ENCODE results near the gene LCN12.

Gene LCN12

GRCh38 chr9:136921307-136921706 is 30.8 kb upstream of the LCN12 start:
- no peaks in the 10 kb centered on the region for H3K9me3 ChIP-seq (ENCODE audit: insufficient read depth, low read length)
- TF ChIP-seq YY1 (IDR thresholded peaks at IDR 0.05; ENCODE audit: insufficient read depth, insufficient read length) (no peak), ZNF274 (IDR thresholded peaks at IDR 0.05; ENCODE audit: low read depth, low read length) (no peak), SUZ12 (IDR thresholded peaks at IDR 0.05; ENCODE audit: extremely low read depth, insufficient read depth, insufficient read length) (no peak)
- DNase-seq (ENCODE audit: low read depth, low spot score), result no peak
- no peak overlapping the region for H3K4me3 ChIP-seq (ENCODE audit: insufficient read length, low read depth)
- H3K4me1 ChIP-seq (ENCODE audit: insufficient read depth, insufficient read length), result peaks cover 5% of the 10 kb centered on the region
- H3K9ac ChIP-seq (ENCODE audit: insufficient read length, low read depth), result no peak overlapping the region
- peaks cover 81% of the 10 kb centered on the region for H3K36me3 ChIP-seq (ENCODE audit: insufficient read depth, insufficient read length, low read length)
- H3K27me3 ChIP-seq (ENCODE audit: insufficient read depth, insufficient read length), result no peaks in the 10 kb centered on the region

- no peak for DNase-seq (ENCODE audit: low read depth, low spot score)
- H3K9ac ChIP-seq (ENCODE audit: insufficient read length, low read depth), result no peak overlapping the region
- peaks cover 81% of the 10 kb centered on the region for H3K36me3 ChIP-seq (ENCODE audit: insufficient read depth, insufficient read length, low read length)
These were observed 30.4 kb upstream of the LCN12 start for GRCh38 chr9:136921718-136922117.

GRCh38 chr9:136922540-136922939 is 29.5 kb upstream of the LCN12 start:
- no peak overlapping the region for H3K9ac ChIP-seq (ENCODE audit: insufficient read length, low read depth)
- TF ChIP-seq SUZ12 (IDR thresholded peaks at IDR 0.05; ENCODE audit: extremely low read depth, insufficient read depth, insufficient read length) (no peak), YY1 (IDR thresholded peaks at IDR 0.05; ENCODE audit: insufficient read depth, insufficient read length) (no peak), ZNF274 (IDR thresholded peaks at IDR 0.05; ENCODE audit: low read depth, low read length) (no peak)
- no peak overlapping the region for H3K4me3 ChIP-seq (ENCODE audit: insufficient read length, low read depth)
- peaks cover 81% of the 10 kb centered on the region for H3K36me3 ChIP-seq (ENCODE audit: insufficient read depth, insufficient read length, low read length)
- H3K27me3 ChIP-seq (ENCODE audit: insufficient read depth, insufficient read length), result no peaks in the 10 kb centered on the region
- no peak for DNase-seq (ENCODE audit: low read depth, low spot score)
- H3K9me3 ChIP-seq (ENCODE audit: insufficient read depth, low read length), result no peaks in the 10 kb centered on the region
- H3K4me1 ChIP-seq (ENCODE audit: insufficient read depth, insufficient read length), result peaks cover 5% of the 10 kb centered on the region

More at GRCh38 chr9:136921718-136922117, 30.4 kb upstream of the LCN12 start:
- no peaks in the 10 kb centered on the region for H3K27me3 ChIP-seq (ENCODE audit: insufficient read depth, insufficient read length)
- no peaks in the 10 kb centered on the region for H3K9me3 ChIP-seq (ENCODE audit: insufficient read depth, low read length)
- TF ChIP-seq YY1 (IDR thresholded peaks at IDR 0.05; ENCODE audit: insufficient read depth, insufficient read length) (no peak), SUZ12 (IDR thresholded peaks at IDR 0.05; ENCODE audit: extremely low read depth, insufficient read depth, insufficient read length) (no peak), ZNF274 (IDR thresholded peaks at IDR 0.05; ENCODE audit: low read depth, low read length) (no peak)
- peaks cover 5% of the 10 kb centered on the region for H3K4me1 ChIP-seq (ENCODE audit: insufficient read depth, insufficient read length)
- no peak overlapping the region for H3K4me3 ChIP-seq (ENCODE audit: insufficient read length, low read depth)

- H3K4me1 ChIP-seq (ENCODE audit: insufficient read depth, insufficient read length), result peaks cover 5% of the 10 kb centered on the region
- no peaks in the 10 kb centered on the region for H3K9me3 ChIP-seq (ENCODE audit: insufficient read depth, low read length)
- no peak overlapping the region for H3K9ac ChIP-seq (ENCODE audit: insufficient read length, low read depth)
- no peak for TF ChIP-seq YY1 (IDR thresholded peaks at IDR 0.05; ENCODE audit: insufficient read depth, insufficient read length)
- TF ChIP-seq SUZ12 (IDR thresholded peaks at IDR 0.05; ENCODE audit: extremely low read depth, insufficient read depth, insufficient read length), result no peak
- no peak for TF ChIP-seq ZNF274 (IDR thresholded peaks at IDR 0.05; ENCODE audit: low read depth, low read length)
- no peak for DNase-seq (ENCODE audit: low read depth, low spot score)
- no peaks in the 10 kb centered on the region for H3K27me3 ChIP-seq (ENCODE audit: insufficient read depth, insufficient read length)
- no peak overlapping the region for H3K4me3 ChIP-seq (ENCODE audit: insufficient read length, low read depth)
- peaks cover 89% of the 10 kb centered on the region for H3K36me3 ChIP-seq (ENCODE audit: insufficient read depth, insufficient read length, low read length)
These were observed 28.2 kb upstream of the LCN12 start for GRCh38 chr9:136923881-136924280.

- H3K27me3 ChIP-seq (ENCODE audit: insufficient read depth, insufficient read length), result no peaks in the 10 kb centered on the region
- no peak overlapping the region for H3K4me3 ChIP-seq (ENCODE audit: insufficient read length, low read depth)
- DNase-seq (ENCODE audit: low read depth, low spot score), result no peak
- no peak overlapping the region for H3K9ac ChIP-seq (ENCODE audit: insufficient read length, low read depth)
- H3K4me1 ChIP-seq (ENCODE audit: insufficient read depth, insufficient read length), result peaks cover 5% of the 10 kb centered on the region
- H3K36me3 ChIP-seq (ENCODE audit: insufficient read depth, insufficient read length, low read length), result peaks cover 91% of the 10 kb centered on the region
- TF ChIP-seq YY1 (IDR thresholded peaks at IDR 0.05; ENCODE audit: insufficient read depth, insufficient read length) (no peak), ZNF274 (IDR thresholded peaks at IDR 0.05; ENCODE audit: low read depth, low read length) (no peak), SUZ12 (IDR thresholded peaks at IDR 0.05; ENCODE audit: extremely low read depth, insufficient read depth, insufficient read length) (no peak)
- no peaks in the 10 kb centered on the region for H3K9me3 ChIP-seq (ENCODE audit: insufficient read depth, low read length)
These were observed 26.5 kb upstream of the LCN12 start for GRCh38 chr9:136925414-136926153.

GRCh38 chr9:136926154-136926704 is 25.8 kb upstream of the LCN12 start:
- no peak overlapping the region for H3K4me3 ChIP-seq (ENCODE audit: insufficient read length, low read depth)

GRCh38 chr9:136926749-136927148 is 25.3 kb upstream of the LCN12 start:
- H3K27me3 ChIP-seq (ENCODE audit: insufficient read depth, insufficient read length), result no peaks in the 10 kb centered on the region
- peaks cover 6% of the 10 kb centered on the region; the same call in 1 of the 2 replicates for H3K9me3 ChIP-seq (ENCODE audit: insufficient read depth, low read length)
- H3K4me1 ChIP-seq (ENCODE audit: insufficient read depth, insufficient read length), result no peaks in the 10 kb centered on the region
- no peak overlapping the region for H3K4me3 ChIP-seq (ENCODE audit: insufficient read length, low read depth)
- no peak overlapping the region for H3K9ac ChIP-seq (ENCODE audit: insufficient read length, low read depth)
- H3K36me3 ChIP-seq (ENCODE audit: insufficient read depth, insufficient read length, low read length), result peaks cover 85% of the 10 kb centered on the region
- DNase-seq (ENCODE audit: low read depth, low spot score), result no peak
- no peak for TF ChIP-seq YY1 (IDR thresholded peaks at IDR 0.05; ENCODE audit: insufficient read depth, insufficient read length)
- TF ChIP-seq SUZ12 (IDR thresholded peaks at IDR 0.05; ENCODE audit: extremely low read depth, insufficient read depth, insufficient read length), result no peak
- no peak for TF ChIP-seq ZNF274 (IDR thresholded peaks at IDR 0.05; ENCODE audit: low read depth, low read length)

More at GRCh38 chr9:136926154-136926704, 25.8 kb upstream of the LCN12 start:
- DNase-seq (ENCODE audit: low read depth, low spot score), result no peak
- peaks cover 90% of the 10 kb centered on the region for H3K36me3 ChIP-seq (ENCODE audit: insufficient read depth, insufficient read length, low read length)
- H3K9ac ChIP-seq (ENCODE audit: insufficient read length, low read depth), result no peak overlapping the region
- H3K9me3 ChIP-seq (ENCODE audit: insufficient read depth, low read length), result peaks cover 3% of the 10 kb centered on the region; the same call in 1 of the 2 replicates
- H3K4me1 ChIP-seq (ENCODE audit: insufficient read depth, insufficient read length), result peaks cover under 1% of the 10 kb centered on the region
- no peaks in the 10 kb centered on the region for H3K27me3 ChIP-seq (ENCODE audit: insufficient read depth, insufficient read length)
- TF ChIP-seq SUZ12 (IDR thresholded peaks at IDR 0.05; ENCODE audit: extremely low read depth, insufficient read depth, insufficient read length), result no peak
- TF ChIP-seq YY1 (IDR thresholded peaks at IDR 0.05; ENCODE audit: insufficient read depth, insufficient read length), result no peak
- no peak for TF ChIP-seq ZNF274 (IDR thresholded peaks at IDR 0.05; ENCODE audit: low read depth, low read length)
